GM20431 (cell line): Measurements from ENCODE around the gene COG7.
"Not testable (repeated sequence)": the region's sequence is repeated elsewhere in the genome, so short reads cannot be mapped to it uniquely, and the experiment has no call there.

Experiments
- in situ Hi-C: fragments of 300-500 bp; cut with MseI, MboI; formaldehyde crosslinking; loops from one replicate; pipeline ENCODE4 v1.15.0; 2020; ENCODE audit warnings: low sequenced_read_pairs; ENCODE audit not compliant: unreplicated experiment

Gene COG7

GRCh38 chr16:23391381-23392222, 61.4 kb downstream of the COG7 start:
- in situ Hi-C loops = no loop called here

- in situ Hi-C loops = not testable (repeated sequence)
Measured at GRCh38 chr16:23389936-23390335, 63.1 kb downstream of the COG7 start.

- in situ Hi-C loops = no loop called here
Measured at GRCh38 chr16:23389201-23389600, 63.8 kb downstream of the COG7 start.

- in situ Hi-C loops = no loop called here
Measured at GRCh38 chr16:23388786-23389185, 64.2 kb downstream of the COG7 start.

- in situ Hi-C loops = no loop called here
Measured at GRCh38 chr16:23387666-23388065, 65.3 kb downstream of the COG7 start.

GRCh38 chr16:23385441-23385840, 67.5 kb downstream of the COG7 start:
- in situ Hi-C loops = no loop called here

- in situ Hi-C loops = no loop called here
Measured at GRCh38 chr16:23384878-23385277, 68.1 kb downstream of the COG7 start.

GRCh38 chr16:23383881-23384280, 69.1 kb downstream of the COG7 start:
- in situ Hi-C loops = no loop called here

- in situ Hi-C loops = no loop called here
Measured at GRCh38 chr16:23382279-23382678, 70.7 kb downstream of the COG7 start.

- in situ Hi-C loops = not testable (repeated sequence)
Measured at GRCh38 chr16:23381702-23382101, 71.3 kb downstream of the COG7 start.

GRCh38 chr16:23380501-23380951, 72.5 kb downstream of the COG7 start:
- in situ Hi-C loops = no loop called here

- in situ Hi-C loops = no loop called here
Measured at GRCh38 chr16:23379707-23380106, 73.3 kb downstream of the COG7 start.

GRCh38 chr16:23378921-23379320, 74.1 kb downstream of the COG7 start:
- in situ Hi-C loops = no loop called here

- in situ Hi-C loops = no loop called here
Measured at GRCh38 chr16:23378256-23378655, 74.7 kb downstream of the COG7 start.

- in situ Hi-C loops = no loop called here
Measured at GRCh38 chr16:23377071-23377931, 75.7 kb downstream of the COG7 start.

GRCh38 chr16:23375643-23376042, 77.3 kb downstream of the COG7 start:
- in situ Hi-C loops = no loop called here

- in situ Hi-C loops = no loop called here
Measured at GRCh38 chr16:23374721-23375510, 78.1 kb downstream of the COG7 start.

GRCh38 chr16:23373436-23374219, 79.4 kb downstream of the COG7 start:
- in situ Hi-C loops = no loop called here

- in situ Hi-C loops = no loop called here
Measured at GRCh38 chr16:23371368-23371767, 81.6 kb downstream of the COG7 start.

GRCh38 chr16:23369416-23369815, 83.6 kb downstream of the COG7 start:
- in situ Hi-C loops = no loop called here
